ENCODE measurements around the gene HMG20B.

HMG20B gene

GRCh38 chr19:3537438-3538240 is 35.1 kb upstream of the HMG20B start:
- H2BK15ac ChIP-seq (ENCODE audit: low read depth, poor library complexity, severe bottlenecking), result no peak overlapping the region
- H3K9me3 ChIP-seq (ENCODE audit: control insufficient read depth, low read length), result no peaks in the 10 kb centered on the region
- peak overlapping the region; percentile 15 for H4K91ac ChIP-seq (ENCODE audit: low read length)
- no peak overlapping the region for H3K27ac ChIP-seq (ENCODE audit: low read length, poor library complexity, severe bottlenecking)
- peak overlapping the region in 1 of 2 experiments; percentile 74 for H3K18ac ChIP-seq (ENCODE audit: low read depth in 1 of 2, low read length in 2 of 2)
- no peak overlapping the region for H2AFZ ChIP-seq (ENCODE audit: low read depth, low read length)
- H3K27me3 ChIP-seq (ENCODE audit: control insufficient read depth in 1 of 2, insufficient read depth in 1 of 2, low read length in 2 of 2), result no peaks in the 10 kb centered on the region
- H3K14ac ChIP-seq (ENCODE audit: low read length in 2 of 2), result no peak overlapping the region
- H2AK5ac ChIP-seq (ENCODE audit: low read length, severe bottlenecking), result no peak overlapping the region
- no peak overlapping the region for H2BK120ac ChIP-seq (ENCODE audit: low read depth, low read length)
- peaks cover 41 to 68% of the 10 kb centered on the region in 2 experiments for H3K36me3 ChIP-seq (ENCODE audit: control insufficient read depth in 1 of 2, insufficient read depth in 2 of 2, low read depth in 1 of 2, low read length in 2 of 2)
- no peak overlapping the region for H4K8ac ChIP-seq (ENCODE audit: low read length)
- no peak for DNase-seq
- peaks cover 19% of the 10 kb centered on the region for H3K4me1 ChIP-seq (ENCODE audit: control insufficient read depth, insufficient read depth, low read depth, low read length)
- peaks cover 3% of the 10 kb centered on the region for H3K79me1 ChIP-seq (replicated peaks; ENCODE audit: low read length, poor library complexity, severe bottlenecking)
- H3K4me3 ChIP-seq (ENCODE audit: insufficient read depth in 1 of 2, low read depth in 1 of 2, low read length in 2 of 2), result no peak overlapping the region
- no peak overlapping the region for H3K4me2 ChIP-seq (ENCODE audit: low read length, poor library complexity, severe bottlenecking)
- WGBS, result 89% methylated on average over 20 of the region's 22 CpGs
- no peak overlapping the region for H3K23ac ChIP-seq (ENCODE audit: low read length in 2 of 2)
- H3K9ac ChIP-seq (ENCODE audit: low read length), result no peak overlapping the region
- peak overlapping the region in 1 of 2 experiments; percentile 64 for H2BK12ac ChIP-seq (ENCODE audit: low read length in 2 of 2)
- peak overlapping the region in 1 of 2 experiments; percentile 13 for H3K4ac ChIP-seq (ENCODE audit: low read depth in 1 of 2, low read length in 2 of 2)
- no peak overlapping the region for H2BK5ac ChIP-seq (ENCODE audit: low read depth, low read length, poor library complexity, severe bottlenecking)

DNA sequence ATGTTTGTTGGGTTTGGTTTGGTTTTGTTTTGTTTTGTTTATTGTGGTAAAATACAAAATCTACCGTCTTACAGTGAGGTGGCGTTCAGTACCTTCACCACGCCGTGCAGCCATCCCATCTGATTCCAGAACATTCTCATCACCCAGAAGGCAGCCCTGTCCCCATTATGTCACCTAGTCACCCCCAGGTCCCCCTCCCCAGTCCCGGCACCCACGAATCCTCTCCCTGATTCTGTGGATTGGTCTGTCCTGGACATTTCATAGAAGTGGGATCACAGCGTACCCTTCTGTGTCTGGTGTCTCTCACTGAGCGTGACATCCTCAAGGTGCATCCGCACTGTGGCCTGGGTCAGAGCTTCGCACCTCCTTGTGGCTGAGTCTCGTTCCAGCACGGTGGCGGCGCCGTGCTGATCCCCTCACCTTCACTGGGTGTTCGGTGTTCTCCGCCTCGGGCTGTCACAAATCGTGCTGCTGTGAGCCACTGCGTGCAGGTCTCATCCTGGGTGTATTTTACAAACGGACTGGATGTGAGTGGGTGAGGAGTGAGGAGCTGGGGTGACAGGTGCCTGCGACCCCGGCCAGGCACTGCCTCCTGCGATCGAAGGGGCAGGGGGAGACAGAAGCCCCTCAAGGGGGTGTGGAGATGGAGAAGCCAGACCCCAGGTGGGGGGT is 34.4 kb upstream of the HMG20B start:
- Histone ChIP-seq H2BK5ac (ENCODE audit: low read depth, low read length, poor library complexity, severe bottlenecking) (no peak overlapping the region), H3K4me3 (ENCODE audit: insufficient read depth in 1 of 2, low read depth in 1 of 2, low read length in 2 of 2) (no peak overlapping the region), H3K4ac (ENCODE audit: low read depth in 1 of 2, low read length in 2 of 2) (no peak overlapping the region), H2BK12ac (ENCODE audit: low read length in 2 of 2) (peak overlapping the region in 1 of 2 experiments; percentile 31), H4K8ac (ENCODE audit: low read length) (no peak overlapping the region), H2AK5ac (ENCODE audit: low read length, severe bottlenecking) (no peak overlapping the region), H2BK120ac (ENCODE audit: low read depth, low read length) (no peak overlapping the region), H3K27me3 (ENCODE audit: control insufficient read depth in 1 of 2, insufficient read depth in 1 of 2, low read length in 2 of 2) (no peaks in the 10 kb centered on the region), H3K27ac (ENCODE audit: low read length, poor library complexity, severe bottlenecking) (no peak overlapping the region), H3K79me1 (replicated peaks; ENCODE audit: low read length, poor library complexity, severe bottlenecking) (peaks cover 2% of the 10 kb centered on the region), H2AFZ (ENCODE audit: low read depth, low read length) (no peak overlapping the region), H4K91ac (ENCODE audit: low read length) (no peak overlapping the region), H3K23ac (ENCODE audit: low read length in 2 of 2) (no peak overlapping the region), H2BK15ac (ENCODE audit: low read depth, poor library complexity, severe bottlenecking) (peak overlapping the region; percentile 23), H3K4me2 (ENCODE audit: low read length, poor library complexity, severe bottlenecking) (no peak overlapping the region), H3K9me3 (ENCODE audit: control insufficient read depth, low read length) (no peaks in the 10 kb centered on the region), H3K4me1 (ENCODE audit: control insufficient read depth, insufficient read depth, low read depth, low read length) (peaks cover 19% of the 10 kb centered on the region), H3K18ac (ENCODE audit: low read depth in 1 of 2, low read length in 2 of 2) (no peak overlapping the region), H3K14ac (ENCODE audit: low read length in 2 of 2) (no peak overlapping the region), H3K9ac (ENCODE audit: low read length) (no peak overlapping the region), H3K36me3 (ENCODE audit: control insufficient read depth in 1 of 2, insufficient read depth in 2 of 2, low read depth in 1 of 2, low read length in 2 of 2) (peaks cover 34 to 68% of the 10 kb centered on the region in 2 experiments)
- no peak for DNase-seq
- 86% methylated on average over 25 of the region's 25 CpGs for WGBS

DNA sequence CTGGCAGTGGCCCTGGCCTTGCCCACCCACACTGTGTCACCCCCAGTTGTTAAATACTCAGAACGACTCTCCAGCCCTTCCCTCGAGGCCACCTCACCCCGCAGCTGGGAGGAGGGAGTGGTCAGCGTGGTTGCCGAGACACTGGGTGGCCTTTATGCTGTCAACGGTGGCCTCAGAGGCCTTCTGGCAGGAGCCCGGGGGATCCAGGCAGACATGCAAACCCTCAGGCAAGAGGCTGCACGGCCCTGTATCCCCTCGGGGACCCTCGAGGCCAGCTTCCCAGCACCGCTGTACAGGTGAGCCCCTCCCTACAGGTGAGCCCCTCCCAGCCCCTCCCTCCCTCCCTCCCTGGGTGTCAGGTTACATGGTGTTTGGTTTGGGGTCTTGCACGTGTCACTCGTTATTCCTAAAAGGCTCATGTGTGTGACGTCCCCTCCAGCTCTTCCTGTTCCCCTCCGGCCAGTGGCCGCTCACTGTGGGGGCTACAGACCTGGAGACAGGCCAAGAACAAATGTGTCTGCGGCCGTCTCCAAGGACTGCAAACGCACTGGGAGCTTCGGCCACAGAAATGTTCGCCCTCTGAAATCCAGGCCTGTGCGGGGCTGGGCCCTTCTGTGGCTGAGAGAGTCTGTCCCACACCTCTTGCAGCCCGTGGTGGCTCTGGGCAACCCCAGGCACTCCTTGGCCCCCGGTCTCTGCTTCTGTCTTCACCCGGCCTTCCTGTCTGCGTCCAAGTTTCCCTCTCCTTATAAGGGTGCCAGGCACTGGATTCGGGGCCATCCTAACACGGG is 33.6 kb upstream of the HMG20B start, which contains the start of gene TEKTIP1:
Gene TEKTIP1, plus strand, starts transcription at position 210 of the 791 bp plus-strand sequence. Its CDS starts 4 bp downstream, at position 214.
- Histone ChIP-seq H3K36me3 (ENCODE audit: control insufficient read depth in 1 of 2, insufficient read depth in 2 of 2, low read depth in 1 of 2, low read length in 2 of 2) (peaks cover 26 to 68% of the 10 kb centered on the region in 2 experiments), H2BK5ac (ENCODE audit: low read depth, low read length, poor library complexity, severe bottlenecking) (no peak within 1 kb of the TSS), H4K8ac (ENCODE audit: low read length) (no peak within 1 kb of the TSS), H3K4me3 (ENCODE audit: insufficient read depth in 1 of 2, low read depth in 1 of 2, low read length in 2 of 2) (no peak within 1 kb of the TSS), H2AK5ac (ENCODE audit: low read length, severe bottlenecking) (no peak within 1 kb of the TSS), H2BK12ac (ENCODE audit: low read length in 2 of 2) (peak within 1 kb of the TSS in 1 of 2 experiments; percentile 64), H4K91ac (ENCODE audit: low read length) (peak within 1 kb of the TSS; percentile 15), H3K4ac (ENCODE audit: low read depth in 1 of 2, low read length in 2 of 2) (no peak within 1 kb of the TSS), H3K18ac (ENCODE audit: low read depth in 1 of 2, low read length in 2 of 2) (peak within 1 kb of the TSS in 1 of 2 experiments; percentile 74), H3K4me1 (ENCODE audit: control insufficient read depth, insufficient read depth, low read depth, low read length) (peaks cover 19% of the 10 kb centered on the region), H2BK120ac (ENCODE audit: low read depth, low read length) (no peak within 1 kb of the TSS), H3K79me1 (replicated peaks; ENCODE audit: low read length, poor library complexity, severe bottlenecking) (peaks cover 5% of the 10 kb centered on the region), H3K23ac (ENCODE audit: low read length in 2 of 2) (no peak within 1 kb of the TSS), H3K14ac (ENCODE audit: low read length in 2 of 2) (no peak within 1 kb of the TSS), H2AFZ (ENCODE audit: low read depth, low read length) (no peak within 1 kb of the TSS), H3K9ac (ENCODE audit: low read length) (no peak within 1 kb of the TSS), H3K27me3 (ENCODE audit: control insufficient read depth in 1 of 2, insufficient read depth in 1 of 2, low read length in 2 of 2) (no peaks in the 10 kb centered on the region), H3K9me3 (ENCODE audit: control insufficient read depth, low read length) (no peaks in the 10 kb centered on the region), H3K4me2 (ENCODE audit: low read length, poor library complexity, severe bottlenecking) (no peak within 1 kb of the TSS), H2BK15ac (ENCODE audit: low read depth, poor library complexity, severe bottlenecking) (peak within 1 kb of the TSS; percentile 23), H3K27ac (ENCODE audit: low read length, poor library complexity, severe bottlenecking) (no peak within 1 kb of the TSS)
- DNase-seq, result peak; percentile 34
- WGBS, result 72% methylated on average over 28 of the region's 28 CpGs

Measured in mesenchymal stem cell (in vitro differentiated cells and primary cell).